NAMALWA (cell line): ENCODE data around the gene ERO1A.

ENCODE experiments used
- DNase-seq: peaks from one replicate; pipeline ENCODE4 v3.0.0-alpha.2; 2015; ENCODE audit warnings: low spot score

ERO1A gene

GRCh38 chr14:52700701-52701172, 5.4 kb upstream of the ERO1A start:
- no peak for DNase-seq

DNA sequence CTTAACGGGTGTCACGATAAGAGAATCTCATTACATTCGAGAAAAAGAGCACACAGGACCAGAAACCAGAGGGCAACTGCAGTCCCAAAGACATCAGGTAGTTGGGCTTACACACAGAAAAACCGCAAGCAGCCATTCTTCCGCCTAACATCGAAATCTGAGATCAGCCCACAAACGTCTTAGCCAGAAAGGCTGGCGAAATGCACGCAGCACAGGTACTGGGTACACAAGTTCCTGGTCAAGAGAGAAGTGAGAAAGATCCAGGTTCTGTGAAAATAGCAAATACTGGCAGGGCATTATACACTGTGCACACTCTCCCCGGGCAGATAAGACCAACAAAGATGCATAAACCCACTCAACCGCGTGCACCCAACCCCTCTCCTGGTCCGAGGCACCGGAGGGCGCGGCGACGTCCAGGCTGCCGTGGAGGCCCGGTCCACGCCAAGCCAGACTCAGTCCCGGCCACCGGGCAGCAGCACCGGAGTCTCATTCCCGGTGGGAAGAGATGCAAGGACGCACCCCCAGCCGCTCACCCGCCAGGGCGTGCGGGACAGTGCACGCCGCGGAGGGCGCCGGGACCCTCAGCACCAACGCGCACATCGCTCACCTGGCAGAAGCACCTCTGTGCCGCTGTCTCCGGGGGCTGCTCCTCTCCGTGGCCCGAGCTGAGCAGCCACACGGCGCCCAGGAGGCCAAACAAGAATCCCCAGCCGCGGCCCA, 437 bp downstream of the ERO1A start:
- peak; percentile 71 for DNase-seq

- no peak for DNase-seq
These were observed 1.8 kb downstream of the ERO1A start for GRCh38 chr14:52693532-52693931.

DNA sequence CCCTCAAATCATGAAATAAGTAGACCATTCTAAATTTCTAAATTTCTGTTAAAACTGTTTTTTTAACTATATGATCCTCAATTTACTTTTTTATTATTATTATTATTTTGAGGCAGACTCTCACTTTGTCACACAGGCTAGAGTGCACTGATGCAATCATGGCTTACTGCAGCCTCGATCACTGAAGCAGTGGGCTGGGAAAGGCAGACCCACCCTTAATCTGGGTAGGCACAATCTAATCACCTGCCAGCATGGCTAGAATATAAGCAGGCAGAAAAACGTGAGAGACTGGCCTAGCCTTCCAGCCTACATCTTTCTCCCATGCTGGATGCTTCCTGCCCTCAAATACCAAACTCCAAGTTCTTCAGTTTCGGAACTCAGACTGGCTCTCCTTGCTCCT, 2.3 kb downstream of the ERO1A start:
- no peak for DNase-seq

DNA sequence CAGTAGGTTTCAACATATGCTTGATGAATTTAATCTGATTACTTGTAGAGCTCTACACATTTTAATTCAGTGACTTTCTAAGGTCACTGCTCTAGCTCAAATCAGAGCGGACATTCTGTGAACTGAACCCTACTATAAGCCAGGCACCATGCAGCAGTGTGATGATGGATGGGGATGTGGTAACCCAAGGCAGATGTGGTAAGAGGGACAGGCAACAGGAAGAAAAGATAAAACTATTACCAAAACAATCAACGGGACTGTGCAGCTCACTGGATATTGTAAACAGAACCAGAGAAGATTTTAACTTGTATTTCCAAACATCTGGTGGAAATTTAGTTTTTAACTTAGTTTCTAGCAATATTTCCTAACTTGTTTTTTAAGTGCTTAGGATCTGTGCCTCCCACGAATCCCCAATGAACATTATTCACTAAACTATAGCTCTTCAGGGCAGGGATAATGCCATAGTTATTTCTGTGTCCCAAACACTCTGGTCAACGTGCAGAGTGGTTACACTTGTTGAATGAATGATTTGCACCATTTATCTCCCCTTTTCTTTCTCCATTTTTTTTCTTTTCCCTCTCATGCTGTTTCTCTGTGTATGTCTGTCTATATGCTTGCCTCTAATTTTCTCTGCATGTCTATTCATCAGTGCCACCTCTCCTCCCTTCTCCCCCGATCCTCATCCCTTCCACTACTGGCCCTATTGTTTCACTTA, 3.0 kb downstream of the ERO1A start:
- DNase-seq, result no peak

- no peak for DNase-seq
These were observed 4.2 kb downstream of the ERO1A start for GRCh38 chr14:52690983-52691760.

DNA sequence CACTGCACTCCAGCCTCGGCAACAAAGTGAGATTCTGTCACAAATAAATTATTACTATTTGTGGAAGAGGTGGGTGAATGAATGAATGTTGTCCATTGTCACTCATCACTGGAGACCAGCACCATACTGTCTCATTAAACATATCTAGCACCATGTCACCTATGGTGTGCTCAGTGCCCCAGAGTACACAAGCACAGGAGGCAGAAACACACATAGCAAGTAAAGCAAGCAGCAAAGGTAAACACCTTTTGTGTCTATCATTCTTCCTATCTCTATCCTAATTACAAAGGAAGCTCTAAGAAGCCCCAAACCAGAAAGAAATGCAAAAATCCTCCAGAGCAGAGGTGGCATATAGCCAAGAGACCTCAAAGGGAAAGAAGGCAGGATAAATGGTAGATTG, 9.2 kb downstream of the ERO1A start:
- no peak for DNase-seq

GRCh38 chr14:52683985-52684520, 11.3 kb downstream of the ERO1A start:
- no peak for DNase-seq

DNA sequence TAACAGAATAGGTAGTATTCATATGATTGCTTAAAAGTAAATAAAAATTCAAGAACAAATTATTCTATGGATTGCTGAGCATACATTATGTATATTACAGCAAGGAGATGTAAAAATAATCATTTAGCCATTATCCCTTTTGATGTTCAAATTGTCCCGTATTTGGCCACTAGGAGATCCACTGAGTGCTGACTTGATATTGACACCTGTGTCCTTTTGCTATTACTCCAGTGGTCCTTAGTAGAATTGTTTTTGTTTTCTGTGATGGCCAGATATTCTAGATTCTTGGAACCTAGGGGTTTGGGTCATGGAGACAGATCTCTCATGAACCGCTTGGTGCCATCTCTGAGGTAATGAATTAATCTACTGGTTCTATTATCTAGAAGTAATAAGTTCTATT, 16.8 kb downstream of the ERO1A start:
- DNase-seq, result peak; percentile 47

GRCh38 chr14:52663850-52664249, 31.5 kb downstream of the ERO1A start:
- DNase-seq, result no peak

DNA sequence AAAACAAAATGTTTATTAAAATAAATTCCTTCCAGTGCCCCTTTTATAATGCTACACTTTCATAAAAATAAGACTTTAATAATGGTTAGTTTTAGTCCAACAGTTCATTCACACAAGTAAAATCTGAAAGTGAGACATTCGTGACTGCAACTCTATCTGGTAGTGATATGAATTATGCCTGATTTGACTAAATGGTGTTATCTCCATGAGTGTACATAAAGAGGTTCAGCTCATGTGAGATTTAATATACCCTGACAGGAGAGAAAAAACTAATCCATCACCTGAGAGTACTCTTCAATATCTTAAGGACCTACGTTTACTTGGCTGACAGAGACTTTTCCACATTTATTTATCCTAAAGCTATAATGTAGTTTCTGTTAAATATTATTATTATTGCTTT, 34.0 kb downstream of the ERO1A start:
- DNase-seq, result no peak

- DNase-seq, result no peak
These were observed 34.5 kb downstream of the ERO1A start for GRCh38 chr14:52660832-52661231.

- DNase-seq, result no peak
These were observed 35.0 kb downstream of the ERO1A start for GRCh38 chr14:52660325-52660724.

DNA sequence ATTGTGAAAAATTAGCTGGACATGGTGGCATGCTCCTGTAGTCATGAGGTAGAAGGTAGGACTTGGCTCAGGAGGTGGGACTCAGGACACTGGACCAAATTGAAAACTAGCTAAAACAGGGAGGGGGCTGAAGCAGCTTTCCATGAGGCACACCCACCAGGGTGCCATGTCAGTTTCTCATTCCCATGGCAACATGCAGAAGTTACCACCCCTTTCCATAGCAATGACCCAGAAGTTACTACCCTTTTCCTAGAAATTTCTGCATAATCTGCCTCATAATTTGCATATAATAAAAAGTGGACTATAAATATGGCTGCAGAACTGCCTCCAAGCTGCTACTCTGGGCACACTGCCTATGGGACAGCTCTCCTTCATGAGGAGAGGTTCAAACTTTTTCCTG, 38.5 kb downstream of the ERO1A start:
- DNase-seq, result no peak

- no peak for DNase-seq
These were observed 44.6 kb downstream of the ERO1A start for GRCh38 chr14:52650774-52651173.

DNA sequence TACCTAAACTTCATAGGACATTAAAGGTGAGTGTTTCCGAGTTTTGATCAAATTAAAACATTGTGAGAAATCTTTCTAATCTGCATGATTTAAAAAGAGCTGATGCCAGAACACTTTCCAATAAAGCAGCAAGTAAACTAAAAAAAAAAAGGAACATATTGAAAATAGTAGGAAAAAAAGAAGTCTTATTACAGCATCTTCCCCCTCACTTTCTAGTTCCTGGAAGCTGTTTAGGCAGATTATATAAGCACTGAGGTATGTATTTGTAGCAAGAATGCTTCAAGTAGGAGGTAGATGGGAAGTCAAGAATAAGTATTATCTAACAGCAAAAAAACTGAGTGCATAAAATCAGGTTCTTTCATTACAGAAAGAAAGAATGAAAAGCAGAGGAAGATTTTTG, 45.8 kb downstream of the ERO1A start:
- DNase-seq, result no peak

DNA sequence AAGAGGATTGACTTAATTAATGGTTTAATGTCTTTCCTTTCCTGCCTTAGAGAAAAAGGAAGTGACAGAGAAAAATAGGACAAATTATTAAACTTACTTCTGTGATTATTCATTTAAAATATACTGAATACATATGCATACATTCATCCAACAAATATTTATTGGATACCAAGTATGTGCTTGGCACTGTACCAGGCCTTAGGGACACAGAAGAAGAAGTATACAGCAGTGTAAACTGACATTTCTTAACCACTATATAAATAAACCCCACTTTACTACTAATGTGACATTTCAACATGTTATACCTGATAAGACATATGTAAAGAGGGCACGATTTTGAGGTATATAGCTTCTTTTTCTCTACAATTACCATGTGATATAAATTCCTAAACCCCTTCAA, 53.6 kb downstream of the ERO1A start:
- no peak for DNase-seq

GRCh38 chr14:52640137-52640536, 55.2 kb downstream of the ERO1A start:
- no peak for DNase-seq

DNA sequence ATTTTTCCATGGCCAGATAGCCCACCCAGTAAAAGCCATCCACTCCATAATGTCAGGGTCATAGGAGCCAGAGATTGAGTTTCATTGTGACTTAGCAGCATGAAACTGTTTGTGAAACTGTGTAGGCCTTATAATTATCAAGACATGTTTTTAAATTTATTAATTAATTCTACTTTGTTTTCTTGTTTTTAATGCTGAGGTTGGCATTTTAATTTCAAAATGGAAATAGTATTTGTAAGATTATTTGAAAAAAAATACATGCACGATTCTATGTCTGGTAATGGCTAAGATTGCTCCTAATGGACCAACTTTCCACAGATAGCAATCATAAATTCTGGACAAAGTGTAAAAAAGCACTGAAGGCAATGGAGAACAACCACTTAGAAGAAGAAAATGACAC, 75.7 kb downstream of the ERO1A start:
- DNase-seq, result no peak

GRCh38 chr14:52618602-52619001, 76.8 kb downstream of the ERO1A start:
- DNase-seq, result no peak

GRCh38 chr14:52610187-52610586, 85.2 kb downstream of the ERO1A start:
- DNase-seq, result no peak

DNA sequence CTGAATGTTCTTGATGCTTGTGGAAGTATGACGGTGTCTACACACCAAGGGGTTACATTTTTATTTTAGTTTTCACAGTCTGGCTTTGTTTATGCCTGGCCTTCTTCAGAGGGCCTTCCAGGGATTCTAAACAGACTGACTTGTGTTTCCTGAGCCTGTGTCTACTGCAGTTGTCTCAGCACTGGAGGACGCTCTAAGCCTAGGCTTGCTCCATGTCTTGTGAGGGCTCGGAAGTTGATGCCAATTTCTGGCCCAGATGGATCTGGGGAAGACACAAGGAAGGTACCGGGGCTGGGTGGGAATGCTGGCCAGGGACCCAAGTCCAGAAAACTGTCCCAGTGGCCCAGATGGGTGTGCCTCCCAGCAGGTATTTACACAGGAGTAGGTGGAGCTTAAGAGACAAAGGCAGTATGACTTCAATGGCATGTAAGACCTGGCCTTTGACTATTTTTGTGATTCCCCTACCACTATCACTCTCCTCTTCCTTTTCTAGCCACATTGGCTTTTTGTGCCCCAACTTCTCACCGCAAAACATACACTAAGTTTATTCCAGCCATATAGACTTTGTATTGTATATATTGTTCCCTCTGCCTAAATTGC, 85.8 kb downstream of the ERO1A start:
- no peak for DNase-seq
